GM21528 (cell line): Measurements from ENCODE around the gene ATP12A.

Experiments used
- ATAC-seq: cut with Tn5 transposase; IDR thresholded peaks from one replicate; pipeline ENCODE4 v1.9.1; 2021; ENCODE audit warnings: mild to moderate bottlenecking, moderate library complexity; ENCODE audit not compliant: unreplicated experiment, low FRiP score

ATP12A gene

DNA sequence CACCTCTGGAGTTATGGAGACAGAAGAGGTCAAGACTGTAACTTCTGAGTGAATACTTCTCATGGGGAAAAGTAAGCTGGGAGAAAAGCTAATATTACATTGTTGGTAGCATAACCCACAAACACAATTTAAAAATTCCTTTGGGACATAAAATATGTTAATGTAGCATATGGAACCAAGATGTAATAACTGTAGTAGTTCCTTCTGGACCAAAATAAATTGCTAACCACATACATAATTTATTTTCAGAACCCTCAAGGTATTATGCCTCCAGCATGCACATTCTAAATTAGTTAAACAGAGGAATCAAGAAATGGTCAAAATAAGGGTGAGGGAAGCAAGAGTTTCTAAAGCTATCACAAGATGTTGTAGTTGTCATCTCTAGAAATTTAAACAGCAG is 79.0 kb downstream of the ATP12A start:
- ATAC-seq, result no peak
